ENCODE data around the gene BUB3.
"Not testable (repeated sequence)": the region's sequence is repeated elsewhere in the genome, so short reads cannot be mapped to it uniquely, and the experiment has no call there.

GRCh38 chr10:123178390-123178789, 24.2 kb downstream of the BUB3 start:
- TF ChIP-seq CTCF (IDR thresholded peaks at IDR 0.05); EP300 (IDR thresholded peaks at IDR 0.05); POLR2A (IDR thresholded peaks at IDR 0.05; ENCODE audit: low read depth); POLR2AphosphoS5 (IDR thresholded peaks at IDR 0.05): not testable (repeated sequence)
